Pancreas (tissue), 10 donors: ENCODE results near the gene CEP76. TPM values are rescaled to one million over a fixed set of nuclear protein-coding genes. Genes with fewer than 3 reads are reported as not detected.

Experiments used
- ATAC-seq, 4 donors: fragments of 200-7000 bp; cut with Tn5 transposase; one replicate each; pipeline versions ENCODE4 v1.8.0 to v1.9.1; 2020; ENCODE audit warnings: mild to moderate bottlenecking in 4 of 4, moderate library complexity in 4 of 4
- DNase-seq, 6 donors: peaks; one replicate each; pipeline ENCODE4 v3.0.0-alpha.2; 2020
- FAIRE-seq: peaks from 2 replicates; lab custom pipeline; 2012; peaks lifted over from hg19 to GRCh38; lab: Jason Lieb, UNC
- H3K27ac ChIP-seq, 4 donors: fragments of 200-600 bp; sonication (generic); 1 replicate in 3 of 4; 2 replicates in 1 of 4; pipeline versions ENCODE4 v1.5.0 to v1.8.0; 2020
- H3K27me3 ChIP-seq, 4 donors: fragments of 200-600 bp; one replicate each; pipeline ENCODE4 v1.8.0; 2021
- H3K36me3 ChIP-seq, 3 donors: fragments of 200-600 bp; sonication (generic) in 1 of 3; one replicate each; pipeline versions ENCODE4 v1.5.0 to v1.8.0; 2020 to 2021
- H3K4me1 ChIP-seq, 3 donors: fragments of 200-600 bp; one replicate each; pipeline ENCODE4 v1.8.0; 2021
- H3K4me3 ChIP-seq, 4 donors: fragments of 200-600 bp; sonication (generic) in 2 of 4; one replicate each; pipeline versions ENCODE4 v1.5.0 to v1.8.0; 2020 to 2021
- H3K9me3 ChIP-seq, 4 donors: fragments of 200-600 bp; one replicate each; pipeline ENCODE4 v1.8.0; 2021
- CTCF ChIP-seq, 4 donors: fragments of 200-600 bp; sonication (generic) in 3 of 4; IDR thresholded peaks; one replicate each; pipeline versions ENCODE4 v1.5.0 to v1.8.0; 2021; ENCODE audit warnings: antibody characterized with exemption in 4 of 4
- WGBS, 2 donors: extraction: QIAGEN DNeasy Blood & Tissue Kit; methylation state at CpG; one replicate each; pipeline ENCODE4 v1.1.7; 2013; 5-methylcytosine and 5-hydroxymethylcytosine counted together
- intact Hi-C, 3 donors: fragments of 100-400 bp; cut with DNase I; formaldehyde crosslinking; loops; one replicate each; pipeline versions ENCODE4 v1.11.1 to v1.14.2; 2022
- polyA plus RNA-seq, 2 donors: library from polyadenylated mRNA; stranded (reverse); fragments of 200-250 nt; gene quantifications; one replicate each; pipeline ENCODE4 v1.2.3, GENCODE V29; 2013
- total RNA-seq, 6 donors: library from RNA; stranded (reverse); fragmentation: NEBNext Ultra II Directional in 4 of 6; extraction: Animal tissue kit (Norgen Biotek cat#: 25700) in 4 of 6; gene quantifications; one replicate each; pipeline versions ENCODE4 v1.2.1 to v1.2.4, GENCODE V29; 2021 to 2023
- donor health status: healthy with polysubstance abuse.
- donor health status: DM: no; HTN: no; CAD: no; lungs with moderate emphysema.
- donor health status: DM: no; HTN: no; CAD: no.
- donor health status: control.
- donor health status: control.
- donor health status: Bipolar disorder and iron deficiency.
- donor health status: DM: yes; HTN: yes; CAD: no.
- donor health status: DM: no; HTN: no; CAD: no.
- donor health status: DM: no; HTN: no; CAD: no.
- donor health status: DM: yes; HTN: yes; CAD: no.

Gene CEP76
- total and polyA plus RNA-seq, 8 donors: 1.6 to 3.6 (median 2.4) TPM

- no peaks in the 10 kb centered on the region for H3K36me3 ChIP-seq
- TF ChIP-seq CTCF (IDR thresholded peaks at IDR 0.05): no peak
- H3K27ac ChIP-seq: no peak overlapping the region
- intact Hi-C loops: loop anchor here in 2 of 3 donors (5.0 to 10.0 kb wide), 2 partner anchors 147 to 150 kb away; no protein-coding TSS in a partner anchor
- no peaks in the 10 kb centered on the region for H3K9me3 ChIP-seq
- FAIRE-seq: no peak
- 76 to 84% methylated on average over 7 of the region's 7 CpGs for WGBS, 2 donors
- H3K4me3 ChIP-seq: no peak overlapping the region
- no peak for ATAC-seq
- no peaks in the 10 kb centered on the region for H3K4me1 ChIP-seq
- no peaks in the 10 kb centered on the region for H3K27me3 ChIP-seq
- no peak for DNase-seq
Measured at GRCh38 chr18:12745095-12745795, 42.7 kb upstream of the CEP76 start.

GRCh38 chr18:12744103-12744502 lies 41.6 kb upstream of the CEP76 start:
- intact Hi-C loops: loop anchor here in 2 of 3 donors (5.0 to 10.0 kb wide), 2 partner anchors 151 to 188 kb away; no protein-coding TSS in a partner anchor
- no peaks in the 10 kb centered on the region for H3K36me3 ChIP-seq
- H3K4me1 ChIP-seq: no peaks in the 10 kb centered on the region
- peak; percentile 43 for FAIRE-seq
- no peak for DNase-seq
- no peaks in the 10 kb centered on the region for H3K27me3 ChIP-seq
- H3K27ac ChIP-seq: no peak overlapping the region
- no peaks in the 10 kb centered on the region for H3K9me3 ChIP-seq
- 2 to 6% methylated on average over 2 of the region's 2 CpGs for WGBS, 2 donors
- no peak overlapping the region for H3K4me3 ChIP-seq
- ATAC-seq: peak in 3 of 4 donors; percentile 66 to 73 (median 70)
- TF ChIP-seq CTCF (IDR thresholded peaks at IDR 0.05): peak in 3 of 4 donors; percentile 5 to 55 (median 25)

DNA sequence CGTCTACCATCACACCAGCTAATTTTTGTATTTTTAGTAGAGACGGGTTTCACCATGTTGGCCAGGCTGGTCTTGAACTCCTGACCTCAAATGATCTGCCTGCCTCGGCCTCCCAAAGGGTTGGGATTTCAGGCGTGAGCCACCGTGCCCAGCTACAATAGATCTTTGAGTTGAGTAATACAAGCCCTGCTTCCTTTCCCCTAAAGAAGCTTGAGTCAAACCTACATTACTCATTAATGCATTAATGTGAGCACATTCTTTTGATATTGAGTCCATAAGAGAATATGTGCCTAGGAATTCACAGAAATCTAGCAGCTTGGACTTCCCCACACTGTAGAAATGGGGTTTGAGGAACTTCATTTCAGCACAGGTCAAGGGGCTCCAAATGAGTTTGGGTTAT lies 39.9 kb upstream of the CEP76 start:
- Histone ChIP-seq H3K9me3 (no peaks in the 10 kb centered on the region), H3K4me3 (no peak overlapping the region), H3K36me3 (no peaks in the 10 kb centered on the region), H3K4me1 (no peaks in the 10 kb centered on the region), H3K27me3 (no peaks in the 10 kb centered on the region), H3K27ac (no peak overlapping the region)
- ATAC-seq (no peak), DNase-seq (no peak), FAIRE-seq (no peak)
- 59 to 74% methylated on average over 5 of the region's 5 CpGs for WGBS, 2 donors
- intact Hi-C loops: loop anchor here in 2 of 3 donors (5.0 to 10.0 kb wide), 2 partner anchors 152 to 190 kb away; no protein-coding TSS in a partner anchor
- no peak for TF ChIP-seq CTCF (IDR thresholded peaks at IDR 0.05)

GRCh38 chr18:12741351-12741750 lies 38.8 kb upstream of the CEP76 start:
- Histone ChIP-seq H3K4me3 (no peak overlapping the region), H3K27ac (no peak overlapping the region), H3K27me3 (no peaks in the 10 kb centered on the region), H3K9me3 (no peaks in the 10 kb centered on the region), H3K36me3 (no peaks in the 10 kb centered on the region), H3K4me1 (no peaks in the 10 kb centered on the region)
- FAIRE-seq (no peak), DNase-seq (no peak), ATAC-seq (no peak)
- TF ChIP-seq CTCF (IDR thresholded peaks at IDR 0.05): no peak
- 71 to 74% methylated on average over 6 of the region's 6 CpGs for WGBS, 2 donors
- intact Hi-C loops: loop anchor here in 2 of 3 donors (5.0 to 10.0 kb wide), 2 partner anchors 153 to 191 kb away; no protein-coding TSS in a partner anchor
